Measurements from ENCODE around the gene SLC25A33. TPM values are rescaled to one million over a fixed set of nuclear protein-coding genes. Genes with fewer than 3 reads are reported as not detected.
A peak's percentile ranks its signal among the peaks of the same experiment; 100 is the strongest.

SLC25A33 gene
- total and polyA plus RNA-seq, 12 donors: 1.9 to 10.3 (median 3.3) TPM

DNA sequence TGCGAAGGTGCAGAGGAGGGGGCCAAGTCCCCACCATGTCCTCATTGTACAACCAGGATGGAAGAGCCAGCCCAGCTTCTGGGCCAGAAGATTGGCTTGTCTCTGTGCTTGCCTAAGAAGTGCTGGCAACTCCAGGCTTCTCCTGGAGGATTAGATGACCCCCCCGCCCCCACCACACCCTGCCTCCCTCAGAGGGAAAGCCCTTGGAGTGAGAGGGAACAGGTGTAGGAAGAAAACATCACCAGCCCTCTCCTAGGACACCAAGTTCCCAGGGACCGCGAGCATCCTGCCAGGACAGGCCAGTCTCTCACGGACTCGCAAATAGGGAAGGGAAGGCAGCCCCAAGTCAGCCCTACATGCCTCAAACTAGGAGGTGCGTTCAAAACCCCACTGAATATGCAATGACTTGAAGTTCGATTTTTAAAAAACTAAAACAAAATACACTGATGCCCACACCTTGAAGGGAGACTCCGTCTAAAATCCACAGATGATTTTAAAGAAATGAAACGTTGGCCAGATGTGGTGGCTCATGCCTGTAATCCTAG is 20.7 kb upstream of the SLC25A33 start:
- no peak for TF ChIP-seq POLR2A (IDR thresholded peaks at IDR 0.05)
- TF ChIP-seq CTCF (IDR thresholded peaks at IDR 0.05): no peak
- H3K27ac ChIP-seq: no peak overlapping the region
- no peaks in the 10 kb centered on the region for H3K9me3 ChIP-seq (replicated peaks in 1 of 3)
- intact Hi-C loops (cut with DNase I): no loop called here
- 78 to 81% (median 79%) methylated on average over 9 to 10 of the region's 10 CpGs for WGBS, 4 donors
- no peak for DNase-seq
- no peak overlapping the region for H3K4me3 ChIP-seq
- no peaks in the 10 kb centered on the region for H3K4me1 ChIP-seq (replicated peaks in 1 of 2)
- no peaks in the 10 kb centered on the region for H3K36me3 ChIP-seq (replicated peaks in 1 of 2)
- H3K27me3 ChIP-seq: no peaks in the 10 kb centered on the region

DNA sequence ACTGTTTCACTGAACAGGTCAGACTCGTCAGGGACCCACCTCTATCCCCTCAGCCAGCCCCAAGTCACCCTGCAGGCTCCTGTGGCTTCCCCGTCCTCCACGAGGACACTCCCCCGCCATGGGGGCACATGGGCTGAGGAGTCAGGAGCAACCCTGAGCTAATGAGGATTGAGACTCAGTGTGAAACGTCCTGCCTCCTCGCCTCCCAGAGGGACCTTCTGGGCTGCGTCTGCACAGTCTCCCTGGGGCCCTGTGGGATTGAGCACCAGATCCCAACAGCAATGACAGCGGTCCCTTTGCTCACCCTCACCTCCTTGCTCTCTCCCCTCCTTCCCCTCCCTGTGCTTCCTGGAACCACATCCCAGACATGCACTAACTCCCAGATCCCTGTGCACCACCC is 18.9 kb upstream of the SLC25A33 start:
- 57 to 82% (median 67%) methylated on average over 3 to 8 of the region's 8 CpGs for WGBS, 4 donors
- TF ChIP-seq CTCF (IDR thresholded peaks at IDR 0.05): no peak
- TF ChIP-seq POLR2A (IDR thresholded peaks at IDR 0.05): no peak

DNA sequence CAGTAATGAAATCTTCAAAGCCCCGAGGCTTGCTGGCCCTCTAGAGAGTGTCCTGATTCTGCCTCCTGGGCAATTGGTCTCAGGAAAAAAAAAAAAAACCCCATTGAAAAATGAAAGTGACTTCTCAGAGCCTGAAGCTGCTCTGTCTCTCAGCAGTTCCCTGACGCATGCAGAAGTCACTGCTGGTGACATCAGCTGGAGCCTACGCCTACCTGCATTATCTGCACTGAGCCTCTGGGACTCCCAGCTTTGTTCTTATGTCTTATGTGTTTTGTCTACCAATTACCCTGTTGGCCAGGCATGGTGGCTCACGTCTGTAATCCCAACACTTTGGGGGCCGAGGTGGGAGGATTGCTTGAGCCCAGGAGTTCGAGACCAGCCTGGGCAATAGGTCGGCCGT is 10.1 kb upstream of the SLC25A33 start:
- Histone ChIP-seq H3K27ac (peak overlapping the region in 1 of 5 donors; percentile 35), H3K9me3 (replicated peaks in 1 of 3) (no peaks in the 10 kb centered on the region), H3K4me3 (no peak overlapping the region), H3K4me1 (replicated peaks in 1 of 2) (no peaks in the 10 kb centered on the region), H3K27me3 (no peaks in the 10 kb centered on the region), H3K36me3 (replicated peaks in 1 of 2) (no peaks in the 10 kb centered on the region)
- TF ChIP-seq CTCF (IDR thresholded peaks at IDR 0.05): peak in 2 of 6 experiments; percentile 11 to 32
- no peak for TF ChIP-seq POLR2A (IDR thresholded peaks at IDR 0.05)
- intact Hi-C loops (cut with DNase I): no loop called here
- DNase-seq: peak in 3 of 7 donors; percentile 11 to 84 (median 24)
- 66 to 78% (median 76%) methylated on average over 8 of the region's 8 CpGs for WGBS, 4 donors

More for the DNA sequence above, 18.9 kb upstream of the SLC25A33 start:
- intact Hi-C loops (cut with DNase I): no loop called here
- H3K36me3 ChIP-seq (replicated peaks in 1 of 2): no peaks in the 10 kb centered on the region
- no peak for DNase-seq
- H3K27ac ChIP-seq: no peak overlapping the region
- H3K4me1 ChIP-seq (replicated peaks in 1 of 2): no peaks in the 10 kb centered on the region
- H3K27me3 ChIP-seq: no peaks in the 10 kb centered on the region
- no peak overlapping the region for H3K4me3 ChIP-seq
- no peaks in the 10 kb centered on the region for H3K9me3 ChIP-seq (replicated peaks in 1 of 3)

- DNase-seq: no peak
- intact Hi-C loops (cut with DNase I): loop anchor here in 1 of 2 donors (10.0 kb wide), 1 partner anchor 54 kb away; the partner anchor contains the start of gene TMEM201
- no peaks in the 10 kb centered on the region for H3K27me3 ChIP-seq
- no peaks in the 10 kb centered on the region for H3K9me3 ChIP-seq (replicated peaks in 1 of 3)
- H3K4me1 ChIP-seq (replicated peaks in 1 of 2): no peaks in the 10 kb centered on the region
- H3K36me3 ChIP-seq (replicated peaks in 1 of 2): no peaks in the 10 kb centered on the region
- TF ChIP-seq CTCF (IDR thresholded peaks at IDR 0.05) (no peak), POLR2A (IDR thresholded peaks at IDR 0.05) (no peak)
- no peak overlapping the region for H3K4me3 ChIP-seq
- WGBS, 4 donors: 94 to 100% (median 98%) methylated on average over 3 to 4 of the region's 4 CpGs
- H3K27ac ChIP-seq: no peak overlapping the region
These were observed 8.9 kb upstream of the SLC25A33 start for GRCh38 chr1:9530320-9530719.

Measured in adrenal gland (tissue), 12 donors.